D721Med (cell line): ENCODE data around the gene SNTG2.

Experiments used
- DNase-seq: peaks from one replicate; pipeline ENCODE4 v3.0.0; 2011; ENCODE audit warnings: low spot score; ENCODE audit not compliant: insufficient read length
- FAIRE-seq: peaks from 2 replicates; lab custom pipeline; 2011; peaks lifted over from hg19 to GRCh38; lab: Jason Lieb, UNC
- TF ChIP-seq, protein P1 (sequence below): IDR thresholded peaks from 2 replicates; pipeline ENCODE4 v1.5.1; 2012; ENCODE audit warnings: mild to moderate bottlenecking, control low read depth; ENCODE audit not compliant: insufficient read depth; ENCODE audit errors: missing control alignments

The SNTG2 gene

DNA sequence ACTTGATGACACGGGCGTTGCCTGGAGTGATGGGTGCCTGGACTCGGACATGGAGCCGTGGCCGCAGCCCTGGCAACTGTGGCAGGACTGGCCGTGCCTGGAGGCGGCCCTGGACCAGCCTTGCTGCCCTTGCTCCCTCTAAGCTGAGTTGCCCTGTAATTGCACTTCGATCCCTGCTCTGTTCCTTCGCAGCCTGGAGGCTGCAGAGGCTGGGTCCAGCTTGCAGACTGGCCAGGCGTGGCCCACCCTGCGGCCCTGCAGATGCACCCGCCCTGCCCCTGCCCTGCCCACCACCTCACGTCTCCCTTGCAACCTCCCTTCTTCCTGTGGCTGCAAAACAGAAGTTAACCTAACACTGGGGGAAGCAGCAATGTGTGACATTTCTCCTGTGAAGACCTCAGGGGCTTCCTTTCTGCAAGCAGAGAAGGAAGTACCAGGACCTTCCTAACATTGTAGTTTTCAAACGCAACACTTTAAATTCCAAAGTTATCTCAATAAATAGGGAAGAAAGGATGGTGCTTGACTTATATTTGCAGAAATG lies 288.0 kb downstream of the SNTG2 start:
- TF ChIP-seq, protein P1, sequence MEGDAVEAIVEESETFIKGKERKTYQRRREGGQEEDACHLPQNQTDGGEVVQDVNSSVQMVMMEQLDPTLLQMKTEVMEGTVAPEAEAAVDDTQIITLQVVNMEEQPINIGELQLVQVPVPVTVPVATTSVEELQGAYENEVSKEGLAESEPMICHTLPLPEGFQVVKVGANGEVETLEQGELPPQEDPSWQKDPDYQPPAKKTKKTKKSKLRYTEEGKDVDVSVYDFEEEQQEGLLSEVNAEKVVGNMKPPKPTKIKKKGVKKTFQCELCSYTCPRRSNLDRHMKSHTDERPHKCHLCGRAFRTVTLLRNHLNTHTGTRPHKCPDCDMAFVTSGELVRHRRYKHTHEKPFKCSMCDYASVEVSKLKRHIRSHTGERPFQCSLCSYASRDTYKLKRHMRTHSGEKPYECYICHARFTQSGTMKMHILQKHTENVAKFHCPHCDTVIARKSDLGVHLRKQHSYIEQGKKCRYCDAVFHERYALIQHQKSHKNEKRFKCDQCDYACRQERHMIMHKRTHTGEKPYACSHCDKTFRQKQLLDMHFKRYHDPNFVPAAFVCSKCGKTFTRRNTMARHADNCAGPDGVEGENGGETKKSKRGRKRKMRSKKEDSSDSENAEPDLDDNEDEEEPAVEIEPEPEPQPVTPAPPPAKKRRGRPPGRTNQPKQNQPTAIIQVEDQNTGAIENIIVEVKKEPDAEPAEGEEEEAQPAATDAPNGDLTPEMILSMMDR, result no peak

GRCh38 chr2:1245193-1245592 lies 294.5 kb downstream of the SNTG2 start:
- TF ChIP-seq, protein P1, result no peak
- FAIRE-seq (no peak), DNase-seq (no peak)

More for the DNA sequence above, 288.0 kb downstream of the SNTG2 start:
- FAIRE-seq (no peak), DNase-seq (no peak)

- TF ChIP-seq, protein P1, result no peak
- no peak for DNase-seq
- FAIRE-seq, result no peak
Observed at GRCh38 chr2:1246239-1246638, 295.6 kb downstream of the SNTG2 start.

DNA sequence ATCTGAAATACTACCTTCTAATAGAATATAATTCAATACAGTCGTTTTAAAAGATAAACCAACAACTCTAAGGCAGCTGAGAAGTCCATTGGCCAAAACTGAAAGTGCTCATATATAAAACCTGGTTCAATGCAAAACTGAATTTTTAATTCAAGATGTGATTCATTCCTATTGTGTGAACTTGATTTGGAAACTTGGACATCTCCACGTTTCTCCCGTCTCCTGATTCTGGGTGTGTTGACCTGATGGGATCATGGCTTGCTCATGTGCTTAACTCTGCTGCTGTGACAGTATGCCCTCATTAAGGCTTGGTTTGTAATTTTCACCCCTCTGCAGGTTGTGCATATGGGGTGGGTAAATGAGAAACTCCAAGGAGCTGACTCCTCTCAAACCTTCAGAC lies 296.3 kb downstream of the SNTG2 start:
- no peak for FAIRE-seq
- TF ChIP-seq, protein P1, result no peak
- DNase-seq, result no peak

- TF ChIP-seq, protein P1, result no peak
- DNase-seq, result no peak
- no peak for FAIRE-seq
Observed at GRCh38 chr2:1248187-1248586, 297.5 kb downstream of the SNTG2 start.

DNA sequence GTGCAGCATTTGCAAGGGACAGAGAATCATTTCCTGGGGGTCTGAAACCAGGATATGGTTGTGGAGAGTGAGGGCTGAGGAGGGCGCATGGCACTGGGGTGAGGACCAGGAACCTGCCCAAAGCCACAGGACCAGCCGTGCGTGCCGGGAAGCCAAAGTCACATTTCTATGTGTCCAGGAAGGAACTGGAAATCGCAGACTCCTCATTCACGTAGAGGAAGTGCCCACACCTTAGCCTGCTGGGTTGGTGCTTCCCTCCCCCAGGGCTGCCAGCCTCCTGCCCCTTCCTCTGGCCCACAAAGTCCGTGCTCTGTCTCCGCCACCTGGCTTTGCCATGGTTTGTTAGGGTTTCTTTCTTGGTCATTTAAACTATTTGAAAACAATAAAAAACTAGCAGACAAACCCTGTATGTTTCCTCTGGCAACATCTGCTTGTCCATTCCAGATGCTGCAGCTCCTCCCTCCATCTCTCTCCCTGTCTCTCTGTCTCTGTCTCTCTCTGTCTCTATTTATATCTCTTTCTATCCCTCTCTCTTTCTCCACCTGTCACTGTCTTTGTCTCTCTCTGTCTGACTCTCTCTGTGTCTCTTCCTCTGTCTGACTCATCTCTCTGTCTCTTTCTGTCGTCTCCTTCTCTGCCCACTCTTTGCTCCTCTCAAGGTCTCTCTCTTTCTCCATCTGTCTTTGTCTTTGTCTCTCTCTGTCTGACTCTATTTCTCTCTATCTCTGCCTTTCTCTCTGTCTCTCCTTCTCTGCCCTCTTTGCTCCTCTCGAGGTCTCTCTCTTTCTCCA lies 299.4 kb downstream of the SNTG2 start:
- DNase-seq (no peak), FAIRE-seq (no peak)
- TF ChIP-seq, protein P1, result no peak

DNA sequence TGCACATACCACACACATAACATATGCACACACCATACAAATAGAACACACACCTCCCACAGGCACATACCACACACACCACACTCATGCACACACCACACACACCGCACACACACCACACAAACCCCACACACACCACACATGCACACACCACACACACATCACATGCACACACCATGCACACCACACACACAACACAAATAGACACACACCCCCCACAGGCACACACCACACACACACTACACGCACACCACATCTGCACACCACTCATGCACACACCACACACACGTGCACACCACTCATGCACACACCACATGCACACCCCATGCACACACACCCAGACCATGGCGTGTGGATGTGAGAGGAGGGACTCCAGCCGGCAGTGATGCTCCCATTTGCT lies 300.9 kb downstream of the SNTG2 start:
- TF ChIP-seq, protein P1, result no peak
- FAIRE-seq (no peak), DNase-seq (no peak)
